DMS153 (cell line): ENCODE results near the gene PTOV1.

Experiments used
- DNase-seq: peaks from one replicate; lab custom pipeline; 2025; lab: John Stamatoyannopoulos, UW

The PTOV1 gene

GRCh38 chr19:49844138-49845095 lies 6.5 kb upstream of the PTOV1 start:
- no peak for DNase-seq

- DNase-seq = no peak
These were observed 5.5 kb upstream of the PTOV1 start for GRCh38 chr19:49845414-49845813.

GRCh38 chr19:49846408-49846807 lies 4.6 kb upstream of the PTOV1 start:
- no peak for DNase-seq

- no peak for DNase-seq
These were observed 2.9 kb upstream of the PTOV1 start for GRCh38 chr19:49847731-49848696.

GRCh38 chr19:49848938-49849337 lies 2.0 kb upstream of the PTOV1 start:
- DNase-seq = no peak

- DNase-seq = no peak
These were observed 1.3 kb upstream of the PTOV1 start for GRCh38 chr19:49849433-49850220.

GRCh38 chr19:49850221-49850486 lies 805 bp upstream of the PTOV1 start:
- DNase-seq = no peak

- no peak for DNase-seq
These were observed 699 bp downstream of the PTOV1 start for GRCh38 chr19:49851456-49852259.

GRCh38 chr19:49852631-49853126 lies 1.7 kb downstream of the PTOV1 start:
- no peak for DNase-seq

GRCh38 chr19:49853852-49854377 lies 3.0 kb downstream of the PTOV1 start:
- no peak for DNase-seq

- no peak for DNase-seq
These were observed 3.7 kb downstream of the PTOV1 start for GRCh38 chr19:49854378-49855263.

- DNase-seq = no peak
These were observed 4.3 kb downstream of the PTOV1 start for GRCh38 chr19:49855277-49855675.

- no peak for DNase-seq
These were observed 5.0 kb downstream of the PTOV1 start for GRCh38 chr19:49855676-49856573.

- no peak for DNase-seq
These were observed 5.6 kb downstream of the PTOV1 start for GRCh38 chr19:49856574-49857021.

- no peak for DNase-seq
These were observed 6.3 kb downstream of the PTOV1 start for GRCh38 chr19:49857061-49857837.

GRCh38 chr19:49857838-49858087 lies 6.8 kb downstream of the PTOV1 start:
- DNase-seq = no peak

GRCh38 chr19:49858088-49858985 lies 7.4 kb downstream of the PTOV1 start:
- DNase-seq = no peak
